NCI-H460 (cell line): ENCODE measurements around the gene TTC4. TPM values are rescaled to one million over a fixed set of nuclear protein-coding genes. Genes with fewer than 3 reads are reported as not detected.
A peak's percentile ranks its signal among the peaks of the same experiment; 100 is the strongest.

ENCODE experiments used
- DNase-seq: peaks from one replicate; pipeline ENCODE4 v3.0.0-alpha.2; 2016; ENCODE audit warnings: low read depth; ENCODE audit errors: extremely low read depth
- polyA plus RNA-seq: library from polyadenylated mRNA; depleted of rRNA; stranded (reverse); fragments of >200 nt; gene quantifications from 2 replicates; pipeline ENCODE4 v1.2.3, GENCODE V29; 2014; cell fraction: nucleus; rRNA removed
- total RNA-seq: library from RNA; depleted of rRNA; stranded (reverse); fragments of >200 nt; shearing (Covaris generic); gene quantifications from 2 replicates; pipeline ENCODE4 v1.2.3, GENCODE V29; 2014; rRNA removed

Gene TTC4
- total RNA-seq: 20.1 and 27.1 TPM in 2 replicates
- polyA plus RNA-seq: 19.3 and 25.6 TPM in 2 replicates

GRCh38 chr1:54715493-54716298, at the start of gene TTC4:
Gene TTC4, plus strand, starts transcription at chr1:54715861. Its CDS starts 48 bp downstream, at chr1:54715909.
- DNase-seq: peak; percentile 64

GRCh38 chr1:54666333-54666732, 49.3 kb upstream of the TTC4 start:
- DNase-seq: no peak

GRCh38 chr1:54667797-54668196, 47.9 kb upstream of the TTC4 start:
- no peak for DNase-seq

GRCh38 chr1:54668567-54668966, 47.1 kb upstream of the TTC4 start:
- no peak for DNase-seq

- DNase-seq: peak; percentile 31
Measured at GRCh38 chr1:54671985-54672608, 43.6 kb upstream of the TTC4 start.

- DNase-seq: no peak
Measured at GRCh38 chr1:54678776-54679643, 36.7 kb upstream of the TTC4 start.

- no peak for DNase-seq
Measured at GRCh38 chr1:54679706-54680105, 36.0 kb upstream of the TTC4 start.

GRCh38 chr1:54680387-54680786, 35.3 kb upstream of the TTC4 start:
- DNase-seq: no peak

GRCh38 chr1:54681358-54681757, 34.3 kb upstream of the TTC4 start:
- DNase-seq: no peak

GRCh38 chr1:54683453-54683852, 32.2 kb upstream of the TTC4 start:
- no peak for DNase-seq

GRCh38 chr1:54685335-54685905, 30.2 kb upstream of the TTC4 start:
- no peak for DNase-seq

GRCh38 chr1:54686155-54686554, 29.5 kb upstream of the TTC4 start:
- no peak for DNase-seq

GRCh38 chr1:54694771-54695170, 20.9 kb upstream of the TTC4 start:
- DNase-seq: no peak

- DNase-seq: no peak
Measured at GRCh38 chr1:54695221-54695620, 20.4 kb upstream of the TTC4 start.

- DNase-seq: no peak
Measured at GRCh38 chr1:54695764-54696163, 19.9 kb upstream of the TTC4 start.

GRCh38 chr1:54696262-54696661, 19.4 kb upstream of the TTC4 start:
- no peak for DNase-seq

- no peak for DNase-seq
Measured at GRCh38 chr1:54697896-54698295, 17.8 kb upstream of the TTC4 start.

GRCh38 chr1:54698346-54698745, 17.3 kb upstream of the TTC4 start:
- DNase-seq: no peak

- DNase-seq: no peak
Measured at GRCh38 chr1:54699936-54700525, 15.6 kb upstream of the TTC4 start.

GRCh38 chr1:54701066-54701465, 14.6 kb upstream of the TTC4 start:
- DNase-seq: no peak
